CD4-positive, alpha-beta T cell treated with Interleukin-15 for 4 hours (primary cell): ENCODE measurements around the gene PRR7.
"Not testable (repeated sequence)": the region's sequence is repeated elsewhere in the genome, so short reads cannot be mapped to it uniquely, and the experiment has no call there.

Source experiments
- DNase-seq: peaks from one replicate; pipeline ENCODE4 v3.0.0-alpha.2; 2020; ENCODE audit warnings: low spot score

PRR7 gene

DNA sequence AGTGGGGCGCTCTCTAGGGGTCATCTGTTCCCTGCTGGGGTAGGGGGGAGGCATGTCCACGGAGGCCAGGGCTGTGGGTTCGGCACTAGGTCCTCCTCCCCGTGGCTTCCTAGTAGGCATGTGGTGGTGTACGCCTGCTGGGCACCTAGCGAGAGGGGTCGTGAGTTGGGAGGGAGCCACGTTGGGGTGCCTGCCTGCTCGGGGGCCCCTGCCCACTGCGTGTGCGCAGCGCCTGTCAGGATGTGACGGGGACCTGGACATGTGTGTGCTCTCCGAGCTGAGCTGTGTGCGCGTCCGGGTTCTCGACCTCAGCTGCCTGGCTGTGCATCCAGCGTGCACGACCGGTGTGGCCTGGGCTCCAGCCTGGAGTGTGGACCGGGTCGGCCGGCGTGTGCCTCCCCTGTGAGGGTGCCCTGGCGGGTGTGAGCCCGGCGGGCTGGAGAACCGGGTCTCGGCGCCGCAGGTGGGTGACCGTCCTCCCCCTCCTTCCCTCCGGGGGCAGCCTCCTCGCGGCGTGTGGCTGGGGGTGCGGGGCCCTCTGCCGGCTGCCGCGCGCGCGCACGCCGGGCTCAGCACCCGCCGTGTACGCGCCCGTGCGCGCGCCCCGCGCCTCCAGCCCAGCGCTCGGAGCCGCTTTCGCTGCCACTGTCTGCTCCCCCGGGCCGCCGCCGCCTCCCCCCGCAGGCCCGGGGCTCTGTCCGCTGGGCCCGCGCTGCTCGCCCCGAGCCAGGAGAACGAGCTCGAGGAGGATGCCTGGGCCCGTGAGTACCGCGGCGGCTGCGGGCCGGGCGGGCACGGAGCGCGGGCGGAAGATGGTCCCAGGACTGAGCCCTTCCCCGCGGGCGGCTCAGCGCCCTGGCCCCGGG, at the start of gene PRR7:
PRR7 (plus strand) TSS at position 615 of the 866 bp plus-strand sequence. CDS start 8,254 bp downstream, outside the sequence.
- peak; percentile 74 for DNase-seq

DNA sequence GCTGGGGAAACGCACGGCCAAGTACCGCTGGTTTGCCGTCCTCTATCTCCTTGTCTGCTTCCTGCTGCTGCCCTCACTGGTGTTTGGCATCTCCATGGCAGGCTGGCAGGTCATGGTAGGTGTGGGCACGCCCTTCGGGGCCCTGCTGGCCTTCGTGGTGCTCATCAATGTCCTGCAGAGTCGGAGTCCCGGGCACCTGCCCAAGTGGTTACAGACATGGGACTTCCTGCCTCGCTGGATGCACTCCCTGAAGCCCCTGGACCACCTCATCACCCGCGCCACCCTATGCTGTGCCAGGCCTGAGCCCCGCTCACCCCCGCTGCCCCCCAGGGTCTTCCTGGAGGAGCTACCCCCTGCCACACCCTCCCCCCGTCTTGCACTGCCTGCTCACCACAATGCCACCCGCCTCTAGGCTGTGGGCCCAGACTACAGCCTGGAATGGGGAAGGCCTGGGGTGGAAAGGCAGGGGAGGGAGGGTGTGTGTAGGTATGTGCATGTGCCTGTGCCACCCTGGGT, 48.7 kb upstream of the PRR7 start:
- DNase-seq, result no peak

DNA sequence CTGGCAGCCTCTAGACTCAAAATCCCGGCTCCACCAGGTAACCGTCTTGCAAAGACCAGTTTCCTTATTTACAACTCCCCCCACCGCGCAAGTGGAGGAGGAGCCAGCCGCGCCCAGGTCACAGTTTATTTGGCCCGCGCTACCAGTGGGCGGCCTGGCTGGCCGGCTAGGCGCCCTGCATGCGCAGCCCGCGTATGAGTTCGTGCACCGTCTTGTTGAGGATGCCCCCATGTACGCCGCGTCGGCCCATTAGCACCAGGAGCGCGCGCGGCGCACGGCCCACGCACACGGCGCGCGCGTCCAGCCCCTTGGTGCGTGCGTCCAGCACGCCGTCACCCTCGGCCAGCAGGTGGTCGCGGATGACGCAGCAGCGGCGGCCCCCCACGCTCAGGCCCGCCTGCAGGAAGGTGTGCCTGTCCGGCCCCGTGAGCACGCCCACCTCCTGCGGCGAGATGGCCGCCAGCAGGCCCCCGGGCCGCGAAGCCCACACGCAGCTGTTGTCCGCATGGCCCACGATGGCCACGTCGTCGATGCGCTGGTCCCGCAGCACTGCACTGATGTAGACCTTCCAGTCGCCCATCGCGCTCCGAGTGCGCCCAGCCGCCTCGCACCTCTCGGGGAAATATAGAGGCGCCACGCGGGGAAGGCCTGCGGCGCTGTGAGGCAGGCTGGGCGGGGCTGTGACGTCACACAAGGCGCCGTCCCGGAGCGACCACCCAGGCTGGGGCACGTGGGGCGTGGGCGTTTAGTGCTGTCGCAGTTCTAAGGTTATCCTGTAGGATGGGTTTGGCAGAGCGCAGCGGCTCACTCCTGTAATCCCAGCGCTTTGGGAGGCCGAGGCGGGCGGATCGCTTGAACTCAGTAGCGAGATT, 46.4 kb upstream of the PRR7 start, which contains the start of gene PFN3:
PFN3 (minus strand) TSS at position 665 of the 872 bp plus-strand sequence; CDS start at position 580, 85 bp downstream.
- DNase-seq, result no peak

- DNase-seq, result peak; percentile 72
These were observed 44.2 kb upstream of the PRR7 start for GRCh38 chr5:177402271-177403043.

DNA sequence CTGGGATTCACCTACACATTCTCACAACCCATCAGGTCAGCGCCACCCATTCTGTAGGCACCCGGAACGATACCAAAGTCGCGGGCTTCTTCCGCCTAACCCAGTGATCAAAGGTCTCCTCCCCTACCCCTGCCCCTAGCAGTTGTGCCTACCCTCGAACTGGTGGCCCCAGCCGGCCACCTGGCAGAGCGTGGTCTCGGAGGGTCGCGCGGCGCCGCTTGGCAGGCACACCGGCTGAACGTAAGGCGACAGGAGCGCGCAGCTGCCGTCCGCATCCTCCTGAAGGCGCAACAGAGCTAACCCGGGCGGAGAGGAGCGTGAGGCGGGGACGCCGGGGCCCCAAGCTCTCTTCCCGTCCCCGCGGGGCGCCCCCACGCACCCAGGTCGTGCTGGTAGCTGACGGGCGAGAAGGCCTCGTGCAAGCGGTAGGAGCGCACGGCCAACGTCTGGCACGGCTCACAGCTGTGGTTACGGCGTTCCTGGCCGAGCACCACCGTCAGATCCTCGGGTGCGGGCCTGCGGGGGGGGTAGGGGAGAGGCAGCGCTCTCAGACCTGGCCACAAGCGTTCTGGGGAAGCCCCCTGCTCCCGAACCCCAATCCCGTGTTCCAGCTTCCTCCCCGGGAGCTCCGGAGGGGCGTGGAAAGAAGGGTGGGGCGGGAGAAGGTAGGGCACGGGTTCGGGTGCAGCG, 43.4 kb upstream of the PRR7 start:
- DNase-seq, result peak; percentile 36

DNA sequence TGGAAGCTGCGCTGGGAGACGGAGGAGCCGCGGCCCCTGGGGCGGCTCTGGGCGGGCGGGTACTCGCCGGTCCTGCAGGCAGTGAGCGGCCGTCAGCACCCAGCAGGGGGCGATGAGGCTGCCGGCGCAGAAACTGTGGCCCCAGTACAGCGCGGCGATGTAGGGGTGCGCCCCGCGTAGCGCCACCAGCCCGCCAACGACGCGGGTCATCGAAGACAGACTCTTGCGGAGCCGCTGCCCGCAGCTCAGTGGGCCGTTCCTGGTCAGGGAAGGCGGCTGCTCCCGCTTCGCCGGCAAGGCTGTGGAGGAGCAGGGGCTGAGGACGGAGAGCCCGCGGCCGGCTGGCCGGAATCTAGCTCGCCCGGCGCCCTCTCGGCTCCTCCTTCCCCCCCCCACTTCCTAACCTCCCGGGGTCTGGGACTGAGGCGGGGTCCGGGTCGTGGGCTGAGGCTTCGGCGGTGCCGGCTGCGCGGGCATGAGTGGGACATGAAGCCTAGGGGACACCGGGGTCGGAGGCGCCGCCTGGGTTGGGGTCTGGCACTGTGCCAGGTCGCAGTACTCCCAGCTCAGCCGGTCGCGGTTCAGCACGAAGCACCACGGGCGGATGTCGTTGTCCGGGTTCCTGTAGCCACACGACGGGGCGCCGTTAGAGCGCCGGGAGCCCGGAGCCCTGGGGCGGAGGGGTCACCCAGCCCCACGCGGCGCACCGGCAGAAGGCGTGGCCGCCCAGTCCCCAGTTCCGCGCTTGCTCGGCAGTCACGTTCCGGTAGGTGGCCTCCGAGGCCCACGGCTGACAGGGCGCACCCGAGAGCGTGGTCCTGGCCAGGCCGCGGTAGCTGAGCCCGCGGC, 42.6 kb upstream of the PRR7 start:
- peak; percentile 88 for DNase-seq

DNA sequence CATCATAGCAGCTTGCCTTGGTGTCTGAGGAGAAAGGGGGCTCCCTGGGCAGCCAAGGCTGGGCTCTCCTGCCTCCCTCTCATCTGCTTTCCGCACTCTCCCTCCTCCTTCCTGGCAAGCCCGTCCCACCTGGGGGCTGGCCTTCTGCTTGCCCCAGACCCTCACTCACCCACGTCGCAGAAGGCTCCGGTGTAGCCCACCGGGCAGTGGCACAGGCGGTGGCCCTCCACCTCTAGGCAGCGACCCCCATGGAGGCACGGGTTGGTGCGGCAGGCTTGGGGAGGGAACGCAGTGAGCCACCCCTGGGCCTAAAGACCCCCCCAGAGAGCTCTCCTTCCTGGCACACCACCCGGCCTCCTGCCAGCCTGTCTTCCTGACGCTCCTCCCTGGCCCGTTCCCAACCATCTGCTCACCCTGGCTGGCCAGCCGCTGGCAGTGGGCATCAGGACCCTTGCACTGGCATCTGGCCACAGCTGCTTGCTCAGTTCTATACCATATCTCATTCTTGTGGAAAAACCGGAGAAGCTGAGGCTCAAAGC, 41.9 kb upstream of the PRR7 start:
- no peak for DNase-seq

GRCh38 chr5:177405312-177405711, 41.3 kb upstream of the PRR7 start:
- no peak for DNase-seq

GRCh38 chr5:177405805-177406204, 40.8 kb upstream of the PRR7 start:
- DNase-seq, result no peak

DNA sequence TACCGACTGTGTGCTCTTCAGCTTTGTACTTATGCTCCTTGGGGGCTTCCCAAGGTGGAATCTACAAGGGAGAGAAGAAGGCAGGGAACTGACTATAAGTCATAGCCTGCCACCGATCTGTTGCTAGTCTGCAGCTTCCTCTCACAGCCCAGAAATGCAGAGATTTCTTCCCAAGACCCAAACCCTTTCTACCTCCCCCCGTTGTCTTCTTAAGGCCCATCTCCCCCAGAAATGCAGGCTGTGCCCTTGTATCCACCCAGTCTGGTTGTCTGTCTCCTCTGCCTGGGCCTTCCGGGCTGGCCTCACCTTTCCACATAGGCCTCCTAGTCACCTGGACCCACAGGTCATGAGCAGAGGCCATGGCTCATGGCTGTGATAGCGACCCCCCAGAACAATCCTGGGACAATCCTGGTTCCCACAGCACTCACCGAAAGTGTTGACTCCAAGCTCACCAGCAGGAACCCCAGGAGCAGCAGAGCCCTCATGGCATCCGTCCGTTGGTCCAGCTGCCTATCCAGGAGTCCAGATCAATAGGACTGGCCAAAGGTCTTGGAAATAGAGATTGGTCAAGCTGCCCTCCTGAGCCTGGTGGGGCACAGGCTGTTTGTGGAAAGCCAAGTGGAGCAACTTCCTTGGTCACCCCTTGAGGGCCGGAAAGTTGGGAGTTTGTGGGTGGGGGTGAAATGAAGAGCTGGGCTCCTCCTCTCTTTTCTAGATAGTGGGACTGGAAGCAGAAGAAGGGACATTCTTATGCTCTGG, 37.4 kb upstream of the PRR7 start, which contains the start of gene F12:
F12 (minus strand) TSS at position 522 of the 759 bp plus-strand sequence; CDS start at position 485, 37 bp downstream.
- no peak for DNase-seq

DNA sequence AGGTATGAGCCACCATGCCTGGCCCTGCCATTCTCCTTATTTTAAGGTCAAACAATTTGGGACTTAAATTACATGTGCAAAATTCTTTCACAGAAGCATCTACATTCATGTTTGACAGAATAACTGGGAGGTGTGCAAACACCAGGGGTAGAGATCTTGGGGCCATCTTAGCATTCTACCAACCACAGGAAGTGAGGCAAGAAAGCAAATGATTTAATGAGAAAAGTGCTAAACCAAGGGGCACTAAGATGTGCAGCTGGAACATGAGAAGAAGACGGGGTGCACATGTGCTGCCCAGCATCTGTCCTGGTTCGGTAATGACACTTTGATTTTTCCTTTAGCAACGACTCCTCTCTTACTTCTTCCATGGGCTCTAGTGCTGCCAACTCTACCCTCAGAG, 36.0 kb upstream of the PRR7 start:
- DNase-seq, result no peak

DNA sequence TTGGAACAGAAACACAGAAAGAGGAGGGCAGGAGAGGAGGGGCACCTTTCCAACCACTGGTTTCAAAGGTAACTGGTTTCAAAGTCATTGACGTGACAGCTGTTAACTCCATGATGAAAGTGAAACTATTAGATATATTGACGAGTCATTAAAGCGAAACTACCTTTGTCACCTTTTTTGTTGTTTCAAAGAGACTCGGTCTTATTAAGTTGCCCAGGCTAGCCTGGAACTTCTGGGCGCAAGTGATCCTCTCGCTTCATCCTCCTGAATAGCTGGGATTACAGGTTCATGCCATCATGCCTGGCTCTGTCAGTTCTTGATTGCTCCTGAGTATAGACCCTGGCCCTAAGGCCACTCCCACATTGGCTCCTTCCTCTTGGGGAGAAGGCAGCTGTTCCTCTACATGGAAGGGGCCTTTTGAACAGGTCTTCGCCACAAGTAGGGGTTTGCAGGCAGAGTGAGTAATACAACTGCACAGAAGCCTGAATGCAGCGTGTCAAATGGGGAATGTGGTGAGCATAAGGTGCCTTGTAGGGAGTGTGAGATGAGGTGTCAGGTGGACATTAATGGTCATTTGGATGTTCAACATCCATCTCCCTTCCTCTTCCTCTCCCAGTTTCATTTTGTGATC, 33.9 kb upstream of the PRR7 start:
- peak; percentile 54 for DNase-seq

DNA sequence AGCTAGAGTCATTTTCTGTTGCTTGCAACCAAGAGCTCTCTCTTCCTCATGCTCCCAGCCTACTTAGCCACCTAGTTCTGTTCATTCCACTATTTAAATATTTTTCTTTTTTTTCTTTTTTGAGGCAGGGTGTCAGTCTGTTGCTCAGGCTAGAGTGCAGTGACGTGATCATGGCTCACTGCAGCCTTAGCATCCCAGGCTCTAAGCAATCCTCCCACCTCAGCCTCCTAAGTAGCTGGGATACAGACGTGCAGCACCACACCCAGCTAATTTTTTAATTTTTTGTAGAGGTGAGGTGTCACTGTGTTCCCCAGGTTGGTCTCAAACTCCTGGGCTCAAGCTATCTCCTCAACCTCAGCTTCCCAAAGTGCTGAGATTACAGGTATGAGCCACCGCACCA, 32.1 kb upstream of the PRR7 start:
- DNase-seq, result no peak

DNA sequence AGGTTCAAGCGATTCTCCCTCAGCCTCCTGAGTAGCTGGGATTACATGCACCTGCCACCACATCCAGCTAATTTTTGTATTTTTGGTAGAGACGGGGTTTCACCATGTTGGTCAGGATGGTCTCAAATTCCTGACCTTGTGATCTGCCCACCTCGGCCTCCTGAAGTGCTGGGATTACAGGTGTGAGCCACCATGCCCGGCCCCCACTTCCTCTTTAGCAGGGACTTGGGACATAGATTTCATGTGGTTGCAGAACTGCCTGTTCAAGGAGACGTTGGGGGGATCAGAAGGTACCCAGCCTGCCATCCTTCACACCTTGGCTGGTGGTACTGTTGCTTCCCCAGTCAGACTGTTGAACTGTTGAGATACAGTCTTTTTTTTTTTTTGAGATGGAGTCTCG, 29.5 kb upstream of the PRR7 start:
- not testable (repeated sequence) for DNase-seq

DNA sequence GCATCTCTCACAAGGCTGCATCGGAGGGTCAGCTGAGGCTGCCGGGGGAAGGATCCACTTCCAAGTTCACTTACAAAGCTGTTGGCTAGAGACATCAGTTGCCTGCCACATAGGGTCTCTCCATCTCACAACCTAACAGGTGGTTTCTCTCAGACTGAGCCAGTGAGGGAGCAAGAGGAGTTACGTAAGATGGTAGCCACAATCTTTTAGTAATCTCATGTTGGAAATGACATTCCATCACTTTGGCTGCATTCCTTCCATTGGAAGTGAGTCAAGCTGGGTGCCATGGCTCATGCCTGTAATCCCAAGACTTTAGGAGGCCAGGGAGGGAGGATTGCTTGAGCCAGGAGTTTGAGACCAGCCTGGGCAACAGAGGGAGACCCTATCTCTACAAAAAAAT, 27.6 kb upstream of the PRR7 start:
- no peak for DNase-seq

GRCh38 chr5:177420472-177420871, 26.1 kb upstream of the PRR7 start:
- DNase-seq, result not testable (repeated sequence)

- no peak for DNase-seq
These were observed 25.4 kb upstream of the PRR7 start for GRCh38 chr5:177421062-177421798.

DNA sequence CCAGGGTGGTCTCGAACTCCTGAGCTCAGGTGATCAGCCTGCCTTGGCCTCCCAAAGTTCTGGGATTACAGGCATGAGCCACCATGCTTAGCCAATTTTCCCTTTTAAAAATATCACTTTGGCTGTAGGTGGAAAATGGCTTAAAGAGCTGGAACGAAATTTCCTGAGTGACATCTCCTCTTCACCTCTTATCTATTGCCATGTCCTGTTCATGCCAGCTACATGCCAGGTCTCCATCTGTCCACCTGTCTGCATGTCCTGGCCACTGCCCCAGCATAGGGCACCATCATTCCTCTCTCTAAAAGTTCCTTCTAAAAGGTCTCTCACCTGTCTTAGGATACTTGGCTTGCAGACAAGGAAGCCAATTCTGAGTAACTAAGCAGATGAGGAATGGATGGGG, 22.9 kb upstream of the PRR7 start:
- DNase-seq, result no peak
